SW 1271 (cell line): ENCODE data around the gene INSC.

Source experiments
- DNase-seq, 2 experiments: peaks; one replicate each; lab custom pipeline; 2025; lab: John Stamatoyannopoulos, UW

Gene INSC

GRCh38 chr11:15185021-15185420 lies 70.3 kb downstream of the INSC start:
- no peak for DNase-seq

- no peak for DNase-seq
Measured at GRCh38 chr11:15186146-15186545, 71.4 kb downstream of the INSC start.

GRCh38 chr11:15189189-15189588 lies 74.5 kb downstream of the INSC start:
- DNase-seq, result no peak

GRCh38 chr11:15189641-15190365 lies 75.1 kb downstream of the INSC start:
- no peak for DNase-seq

GRCh38 chr11:15190611-15191010 lies 75.9 kb downstream of the INSC start:
- no peak for DNase-seq

- DNase-seq, result no peak
Measured at GRCh38 chr11:15192005-15192556, 77.4 kb downstream of the INSC start.

GRCh38 chr11:15194671-15195415 lies 80.1 kb downstream of the INSC start:
- no peak for DNase-seq

- no peak for DNase-seq
Measured at GRCh38 chr11:15195454-15196200, 80.9 kb downstream of the INSC start.

GRCh38 chr11:15196704-15197103 lies 82.0 kb downstream of the INSC start:
- DNase-seq, result no peak

- DNase-seq, result no peak
Measured at GRCh38 chr11:15197696-15198095, 83.0 kb downstream of the INSC start.

- no peak for DNase-seq
Measured at GRCh38 chr11:15198284-15198683, 83.6 kb downstream of the INSC start.

- DNase-seq, result no peak
Measured at GRCh38 chr11:15199693-15200092, 85.0 kb downstream of the INSC start.

GRCh38 chr11:15200696-15201095 lies 86.0 kb downstream of the INSC start:
- DNase-seq, result no peak

GRCh38 chr11:15201586-15201985 lies 86.9 kb downstream of the INSC start:
- DNase-seq, result no peak

- DNase-seq, result no peak
Measured at GRCh38 chr11:15202626-15203025, 87.9 kb downstream of the INSC start.

- no peak for DNase-seq
Measured at GRCh38 chr11:15204711-15205110, 90.0 kb downstream of the INSC start.

GRCh38 chr11:15206791-15207190 lies 92.1 kb downstream of the INSC start:
- no peak for DNase-seq

GRCh38 chr11:15208378-15209222 lies 93.9 kb downstream of the INSC start:
- peak in 1 of 2 experiments; percentile 20 for DNase-seq

- DNase-seq, result no peak
Measured at GRCh38 chr11:15212876-15213275, 98.2 kb downstream of the INSC start.

GRCh38 chr11:15213471-15214231 lies 98.9 kb downstream of the INSC start:
- no peak for DNase-seq

GRCh38 chr11:15215005-15215404 lies 100.3 kb downstream of the INSC start:
- DNase-seq, result no peak
